Body of pancreas (tissue), 4 donors: Measurements from ENCODE around the gene WRAP73. TPM values are rescaled to one million over a fixed set of nuclear protein-coding genes. Genes with fewer than 3 reads are reported as not detected.

Source experiments
- ATAC-seq: fragments of 150-250 bp; one replicate; pipeline ENCODE4 v1.9.1; 2016
- DNase-seq, 4 donors: peaks; one replicate each; pipeline ENCODE4 v3.0.0-alpha.2; 2019
- H3K27ac ChIP-seq, 4 donors: fragments of 200-600 bp; sonication (generic); 1 replicate in 3 of 4; 2 replicates in 1 of 4; pipeline versions ENCODE4 v1.5.1 to v1.6.1; 2016 to 2019; ENCODE audit warnings: mild to moderate bottlenecking in 1 of 4, mixed read lengths in 1 of 4, moderate library complexity in 1 of 4
- H3K27me3 ChIP-seq, 2 donors: fragments of 200-600 bp; sonication (generic); one replicate each; pipeline ENCODE4 v1.6.0; 2016; ENCODE audit warnings: mild to moderate bottlenecking in 1 of 2
- H3K36me3 ChIP-seq, 2 donors: fragments of 200-600 bp; sonication (generic); replicated peaks in 1 of 2; 2 replicates each; pipeline ENCODE4 v1.5.1; 2016; ENCODE audit warnings: low read depth in 2 of 2; ENCODE audit not compliant: insufficient read depth in 1 of 2
- H3K4me1 ChIP-seq: fragments of 200-600 bp; sonication (generic); one replicate; pipeline ENCODE4 v1.6.0; 2016
- H3K4me3 ChIP-seq, 2 donors: fragments of 200-600 bp; sonication (generic); 1 replicate in 1 of 2; 2 replicates in 1 of 2; pipeline ENCODE4 v1.5.1; 2016 to 2019
- H3K9me3 ChIP-seq, 3 donors: fragments of 200-600 bp; sonication (generic); 1 replicate in 2 of 3; 2 replicates in 1 of 3; pipeline ENCODE4 v1.5.1; 2016
- CTCF ChIP-seq, 7 experiments: fragments of 450-650 bp in 4 of 7; fragments of 200-600 bp in 3 of 7; sonication (generic) in 3 of 7; IDR thresholded peaks; one replicate each; pipeline ENCODE4 v1.5.1; 2016 to 2019; ENCODE audit warnings: antibody characterized with exemption in 7 of 7
- POLR2A ChIP-seq, 3 donors: fragments of 450-650 bp; IDR thresholded peaks; one replicate each; pipeline ENCODE4 v1.6.1; 2016; ENCODE audit warnings: antibody characterized with exemption in 3 of 3, mild to moderate bottlenecking in 2 of 3
- WGBS, 2 donors: methylation state at CpG; one replicate each; pipeline ENCODE4 v1.1.5; 2017; 5-methylcytosine and 5-hydroxymethylcytosine counted together
- intact Hi-C: fragments of 100-400 bp; cut with DNase I; formaldehyde crosslinking; loops from one replicate; pipeline ENCODE4 v1.15.1; 2023
- total RNA-seq, 2 donors: library from RNA; depleted of rRNA; stranded (reverse); fragments of >200 nt; gene quantifications; one replicate each; pipeline ENCODE4 v1.1.0, GENCODE V29; 2016

Gene WRAP73
- total RNA-seq, 2 donors from 2014 or later = 7.8 to 35.6 TPM

DNA sequence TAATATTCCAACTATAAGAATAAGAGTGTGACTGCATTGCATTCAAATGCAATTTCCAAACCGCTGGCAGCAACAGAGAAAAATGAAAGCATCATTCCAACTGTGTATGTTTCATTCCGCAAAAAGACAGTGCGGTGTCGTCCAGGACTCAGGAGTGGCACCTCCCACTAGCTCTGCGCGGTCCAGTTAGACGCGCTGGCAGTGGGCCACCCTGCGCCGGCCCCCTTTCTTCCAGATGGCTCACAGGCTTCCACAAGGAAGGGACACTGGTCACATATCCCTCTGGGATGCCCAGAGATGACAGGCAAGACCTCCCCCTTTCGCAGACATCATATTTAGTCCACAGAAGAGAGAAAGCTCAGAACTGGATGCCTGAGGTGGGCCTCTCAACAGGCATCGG, 11.9 kb downstream of the WRAP73 start:
- no peaks in the 10 kb centered on the region for H3K4me1 ChIP-seq
- TF ChIP-seq POLR2A (IDR thresholded peaks at IDR 0.05) (no peak), CTCF (IDR thresholded peaks at IDR 0.05) (no peak)
- DNase-seq = no peak
- intact Hi-C loops = no loop called here
- WGBS, 2 donors = 84 to 89% methylated on average over 11 to 12 of the region's 12 CpGs
- no peak for ATAC-seq
- H3K9me3 ChIP-seq = no peaks in the 10 kb centered on the region
- no peak overlapping the region for H3K27ac ChIP-seq
- H3K27me3 ChIP-seq = no peaks in the 10 kb centered on the region
- H3K4me3 ChIP-seq = no peak overlapping the region
- peaks cover 0 to 34% of the 10 kb centered on the region in 2 donors for H3K36me3 ChIP-seq

- DNase-seq (no peak), ATAC-seq (no peak)
- Histone ChIP-seq H3K36me3 (peaks cover 0 to 36% of the 10 kb centered on the region in 2 donors), H3K27ac (no peak overlapping the region), H3K4me3 (no peak overlapping the region), H3K9me3 (no peaks in the 10 kb centered on the region), H3K4me1 (no peaks in the 10 kb centered on the region), H3K27me3 (no peaks in the 10 kb centered on the region)
- WGBS, 2 donors = 92 to 93% methylated on average over 11 of the region's 11 CpGs
- intact Hi-C loops = no loop called here
- TF ChIP-seq POLR2A (IDR thresholded peaks at IDR 0.05) (no peak), CTCF (IDR thresholded peaks at IDR 0.05) (no peak)
Measured at GRCh38 chr1:3636531-3636930, 13.4 kb downstream of the WRAP73 start.

DNA sequence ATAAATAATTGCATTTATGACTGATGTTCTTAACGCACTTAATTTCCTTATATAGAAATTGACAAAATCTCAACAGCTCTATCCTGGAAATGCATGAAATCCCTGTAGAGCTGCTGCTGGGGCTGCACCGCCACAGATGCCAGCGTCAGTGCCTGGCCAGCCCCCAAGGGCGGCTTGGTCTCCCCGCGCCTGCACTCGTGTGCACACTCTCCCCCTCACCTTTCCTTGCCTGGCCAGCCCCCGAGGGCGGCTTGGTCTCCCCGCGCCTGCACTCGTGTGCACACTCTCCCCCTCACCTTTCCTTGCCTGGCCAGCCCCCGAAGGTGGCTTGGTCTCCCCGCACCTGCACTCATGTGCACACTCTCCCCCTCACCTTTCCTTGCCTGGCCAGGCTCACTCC, 13.8 kb downstream of the WRAP73 start:
- no peak overlapping the region for H3K27ac ChIP-seq
- no peaks in the 10 kb centered on the region for H3K4me1 ChIP-seq
- peaks cover 0 to 36% of the 10 kb centered on the region in 2 donors for H3K36me3 ChIP-seq
- no peaks in the 10 kb centered on the region for H3K27me3 ChIP-seq
- intact Hi-C loops = no loop called here
- WGBS, 2 donors = 88 to 93% methylated on average over 14 of the region's 14 CpGs
- no peak for DNase-seq
- no peak overlapping the region for H3K4me3 ChIP-seq
- TF ChIP-seq POLR2A (IDR thresholded peaks at IDR 0.05) (no peak), CTCF (IDR thresholded peaks at IDR 0.05) (no peak)
- H3K9me3 ChIP-seq = no peaks in the 10 kb centered on the region
- no peak for ATAC-seq

DNA sequence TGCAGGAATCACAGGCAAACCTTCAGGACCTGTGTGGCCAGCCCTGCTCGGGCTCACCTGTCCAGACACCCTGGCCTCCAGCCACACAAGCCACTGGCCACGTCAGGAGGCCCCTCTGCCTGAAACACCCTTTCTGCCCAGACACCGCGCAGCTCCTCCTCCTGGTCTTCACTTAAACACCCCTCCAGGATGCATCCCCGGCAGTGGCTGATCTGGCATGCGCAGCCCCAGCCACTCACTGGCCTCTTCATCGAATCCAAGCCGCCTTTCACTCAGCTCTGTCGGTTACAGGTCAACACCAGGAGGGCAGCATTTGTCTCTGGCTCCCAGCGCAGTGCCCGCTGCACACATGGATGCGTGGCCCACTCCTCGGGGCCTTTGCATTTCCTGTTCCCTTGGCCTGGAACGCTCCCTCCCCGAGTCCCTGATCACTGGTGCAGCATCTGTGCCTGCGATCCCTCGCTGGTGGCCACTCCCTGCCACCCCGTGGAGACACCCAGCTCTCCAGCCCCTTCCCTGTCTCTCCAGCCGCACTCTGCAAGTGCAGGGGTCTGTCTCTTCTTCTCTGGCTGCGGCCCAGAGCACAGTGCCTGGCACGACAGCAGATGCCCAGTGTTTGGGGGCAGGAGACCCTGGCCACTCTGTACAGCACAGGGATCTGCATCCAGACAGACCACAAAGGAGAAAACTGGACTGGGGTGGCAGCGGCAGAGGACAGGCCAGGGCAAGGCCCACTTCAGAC, 15.7 kb downstream of the WRAP73 start:
- WGBS, 2 donors = 92 to 96% methylated on average over 21 of the region's 22 CpGs
- H3K4me3 ChIP-seq = no peak overlapping the region
- DNase-seq (no peak), ATAC-seq (no peak)
- H3K36me3 ChIP-seq = peaks cover 0 to 34% of the 10 kb centered on the region in 2 donors
- no peak for TF ChIP-seq POLR2A (IDR thresholded peaks at IDR 0.05)
- no peak for TF ChIP-seq CTCF (IDR thresholded peaks at IDR 0.05)
- H3K4me1 ChIP-seq = no peaks in the 10 kb centered on the region
- H3K27me3 ChIP-seq = no peaks in the 10 kb centered on the region
- intact Hi-C loops = no loop called here
- H3K27ac ChIP-seq = no peak overlapping the region
- no peaks in the 10 kb centered on the region for H3K9me3 ChIP-seq
